ENCODE data around the gene GFI1.

GFI1 gene

GRCh38 chr1:92425617-92426016 is 61.1 kb downstream of the GFI1 start:
- TF ChIP-seq TAF1 (IDR thresholded peaks at IDR 0.05; ENCODE audit: borderline replicate concordance, low read depth, low read length), result no peak
- TF ChIP-seq POLR2AphosphoS5 (IDR thresholded peaks at IDR 0.05; ENCODE audit: low read depth, low read length), result no peak
- no peak for TF ChIP-seq POLR2A (IDR thresholded peaks at IDR 0.05; ENCODE audit: low read depth, low read length)
- no peak for FAIRE-seq
- DNase-seq (ENCODE audit: insufficient read length), result no peak

Measured in GM12892 (cell line).